ENCODE results near the gene AKR1E2. TPM values are rescaled to one million over a fixed set of nuclear protein-coding genes. Genes with fewer than 3 reads are reported as not detected.
A peak's percentile ranks its signal among the peaks of the same experiment; 100 is the strongest.

AKR1E2 gene
- total and polyA plus RNA-seq, 4 donors = 4.3 to 26.7 (median 9.1) TPM

DNA sequence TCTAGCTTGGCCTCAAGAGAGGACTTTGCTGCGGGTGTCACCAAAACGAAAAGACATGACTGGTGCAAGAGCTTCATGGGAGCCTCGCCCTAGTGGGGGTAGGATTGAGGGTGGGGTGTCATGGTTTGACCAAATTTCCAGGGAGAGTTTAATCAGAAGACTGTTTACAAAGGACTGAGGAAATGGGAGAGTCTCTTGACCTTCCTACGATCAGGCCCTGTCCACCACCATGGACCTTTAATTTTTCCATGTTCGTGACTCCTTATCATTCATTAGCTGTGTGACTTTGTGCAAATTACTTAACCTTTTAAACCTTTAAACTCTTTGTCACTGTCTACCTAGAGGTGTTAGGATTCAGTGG, 23.0 kb downstream of the AKR1E2 start:
- WGBS (ENCODE audit: insufficient coverage) = 89% methylated on average over 3 of the region's 5 CpGs
- H3K27me3 ChIP-seq (ENCODE audit: control insufficient read depth, insufficient read depth, low read length) = no peaks in the 10 kb centered on the region
- H3K9me3 ChIP-seq (ENCODE audit: control insufficient read depth, insufficient read depth, low read length) = no peaks in the 10 kb centered on the region
- H3K36me3 ChIP-seq (ENCODE audit: control insufficient read depth, insufficient read depth, low read length) = peaks cover 16% of the 10 kb centered on the region
- no peak for DNase-seq (ENCODE audit: low read depth in 4 of 6, low spot score in 6 of 6)
- H3K27ac ChIP-seq (ENCODE audit: low read depth, low read length) = no peak overlapping the region
- no peak overlapping the region for H3K4me3 ChIP-seq (ENCODE audit: low read depth, low read length)
- peaks cover 4% of the 10 kb centered on the region for H3K4me1 ChIP-seq (ENCODE audit: control insufficient read depth, insufficient read depth, low read length)

DNA sequence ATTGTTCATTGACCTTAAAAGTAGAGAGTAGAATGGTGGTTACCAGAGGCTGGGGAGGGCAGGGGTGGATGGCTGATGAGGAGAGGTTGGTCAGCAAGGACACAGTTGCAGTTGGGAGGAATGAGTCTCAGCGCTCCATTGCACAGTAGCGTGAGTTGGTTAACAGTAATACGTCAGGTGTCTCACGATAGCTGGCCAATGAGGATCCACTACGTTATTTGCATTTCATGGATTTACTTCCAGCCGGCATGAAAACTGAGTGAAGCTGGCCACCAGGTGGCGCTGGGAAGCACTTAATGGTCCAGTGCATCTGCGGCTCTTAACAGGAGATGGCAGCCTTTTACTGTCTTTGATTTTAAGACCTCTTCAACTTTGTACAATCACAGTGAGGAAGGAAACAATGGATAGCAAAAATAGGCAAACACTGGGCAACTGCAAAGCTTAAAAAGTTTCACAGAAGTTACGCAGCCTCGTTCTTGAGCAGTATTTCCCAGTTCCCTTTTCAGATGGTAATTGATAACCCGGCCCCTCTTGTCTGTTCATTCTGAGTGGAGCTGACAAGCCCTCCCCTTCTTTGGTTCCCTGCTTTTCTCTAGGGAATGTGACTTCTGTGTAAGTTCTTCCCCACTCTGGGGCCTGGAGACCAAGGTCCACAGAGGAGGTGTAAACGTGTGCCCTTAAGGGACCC, 23.7 kb downstream of the AKR1E2 start:
- Histone ChIP-seq H3K4me3 (ENCODE audit: low read depth, low read length) (no peak overlapping the region), H3K36me3 (ENCODE audit: control insufficient read depth, insufficient read depth, low read length) (peaks cover 15% of the 10 kb centered on the region)

DNA sequence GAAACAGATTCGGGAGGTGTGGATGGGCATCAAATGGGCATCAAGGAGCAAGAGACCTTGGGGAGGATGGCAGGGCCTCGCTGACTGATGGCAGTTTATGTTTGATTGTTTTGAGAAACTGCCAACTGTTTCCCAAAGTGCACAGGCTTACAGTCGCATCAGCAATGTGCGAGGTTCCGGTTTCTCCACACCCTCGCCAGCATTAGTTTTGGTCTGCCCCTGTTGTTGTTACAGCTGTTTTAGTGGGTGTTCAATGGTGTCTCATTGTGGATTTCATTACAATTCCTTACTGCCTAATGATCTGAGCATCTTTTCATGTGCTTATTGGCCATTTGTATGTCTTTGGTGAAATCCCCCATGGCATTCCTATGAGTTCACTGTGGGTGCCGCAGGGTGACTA, 24.4 kb downstream of the AKR1E2 start:
- Histone ChIP-seq H3K4me3 (ENCODE audit: low read depth, low read length) (no peak overlapping the region), H3K9me3 (ENCODE audit: control insufficient read depth, insufficient read depth, low read length) (no peaks in the 10 kb centered on the region), H3K36me3 (ENCODE audit: control insufficient read depth, insufficient read depth, low read length) (peaks cover 8% of the 10 kb centered on the region), H3K27me3 (ENCODE audit: control insufficient read depth, insufficient read depth, low read length) (no peaks in the 10 kb centered on the region), H3K4me1 (ENCODE audit: control insufficient read depth, insufficient read depth, low read length) (peaks cover 4% of the 10 kb centered on the region), H3K27ac (ENCODE audit: low read depth, low read length) (no peak overlapping the region)
- no peak for DNase-seq (ENCODE audit: low read depth in 4 of 6, low spot score in 6 of 6)
- 97% methylated on average over 3 of the region's 7 CpGs for WGBS (ENCODE audit: insufficient coverage)

More for the DNA sequence above, 23.7 kb downstream of the AKR1E2 start:
- no peak overlapping the region for H3K27ac ChIP-seq (ENCODE audit: low read depth, low read length)
- WGBS (ENCODE audit: insufficient coverage) = 5% methylated on average over 12 of the region's 12 CpGs
- peaks cover 4% of the 10 kb centered on the region for H3K4me1 ChIP-seq (ENCODE audit: control insufficient read depth, insufficient read depth, low read length)
- H3K27me3 ChIP-seq (ENCODE audit: control insufficient read depth, insufficient read depth, low read length) = no peaks in the 10 kb centered on the region
- H3K9me3 ChIP-seq (ENCODE audit: control insufficient read depth, insufficient read depth, low read length) = no peaks in the 10 kb centered on the region
- peak; percentile 75 to 98 (median 88) for DNase-seq (ENCODE audit: low read depth in 4 of 6, low spot score in 6 of 6)

DNA sequence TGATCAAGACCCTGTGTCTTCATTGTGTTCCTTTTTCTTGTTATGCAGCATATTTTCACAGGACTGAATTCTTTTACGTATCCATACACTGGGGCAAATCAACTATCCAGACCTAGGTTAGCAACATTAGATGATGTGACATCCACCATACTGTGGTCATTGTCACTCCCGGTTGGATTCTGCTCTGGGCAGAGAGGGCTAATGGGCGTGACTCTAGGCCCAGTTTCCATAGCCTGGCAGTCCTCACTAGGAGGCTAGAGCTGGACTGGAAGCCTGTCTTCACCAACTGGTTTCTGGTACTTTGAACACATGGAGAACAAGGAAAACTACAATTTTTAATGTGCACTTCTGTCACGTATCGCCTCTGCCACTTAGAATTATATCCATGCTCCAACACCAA, 25.2 kb downstream of the AKR1E2 start:
- Histone ChIP-seq H3K27me3 (ENCODE audit: control insufficient read depth, insufficient read depth, low read length) (no peaks in the 10 kb centered on the region), H3K4me3 (ENCODE audit: low read depth, low read length) (no peak overlapping the region), H3K36me3 (ENCODE audit: control insufficient read depth, insufficient read depth, low read length) (peaks cover under 1% of the 10 kb centered on the region), H3K9me3 (ENCODE audit: control insufficient read depth, insufficient read depth, low read length) (no peaks in the 10 kb centered on the region), H3K4me1 (ENCODE audit: control insufficient read depth, insufficient read depth, low read length) (peaks cover 4% of the 10 kb centered on the region), H3K27ac (ENCODE audit: low read depth, low read length) (no peak overlapping the region)
- 64% methylated on average over 2 of the region's 5 CpGs for WGBS (ENCODE audit: insufficient coverage)
- DNase-seq (ENCODE audit: low read depth in 4 of 6, low spot score in 6 of 6) = no peak

DNA sequence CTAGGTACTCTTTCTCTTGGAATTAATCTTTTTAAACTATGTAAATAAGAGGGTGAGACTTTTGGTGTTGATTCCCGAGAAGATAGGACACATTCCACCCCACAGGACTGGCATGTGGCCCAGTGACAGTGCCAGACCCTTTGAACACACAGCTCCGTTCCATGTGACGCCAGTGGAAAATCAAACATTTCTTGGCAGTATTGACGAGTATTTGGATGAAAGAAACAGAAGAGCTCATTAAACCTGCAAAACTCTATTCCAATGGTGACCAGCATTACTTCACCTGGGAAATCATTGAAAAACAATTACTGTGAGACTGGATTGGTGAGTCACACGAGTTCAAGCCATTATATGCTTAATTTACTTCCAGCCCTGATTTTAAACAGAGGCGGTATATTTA, 25.8 kb downstream of the AKR1E2 start:
- Histone ChIP-seq H3K27ac (ENCODE audit: low read depth, low read length) (no peak overlapping the region), H3K9me3 (ENCODE audit: control insufficient read depth, insufficient read depth, low read length) (no peaks in the 10 kb centered on the region), H3K4me3 (ENCODE audit: low read depth, low read length) (no peak overlapping the region), H3K27me3 (ENCODE audit: control insufficient read depth, insufficient read depth, low read length) (no peaks in the 10 kb centered on the region), H3K36me3 (ENCODE audit: control insufficient read depth, insufficient read depth, low read length) (no peaks in the 10 kb centered on the region), H3K4me1 (ENCODE audit: control insufficient read depth, insufficient read depth, low read length) (peaks cover 4% of the 10 kb centered on the region)
- DNase-seq (ENCODE audit: low read depth in 4 of 6, low spot score in 6 of 6) = peak in 2 of 6 donors; percentile 17 to 55
- WGBS (ENCODE audit: insufficient coverage) = 80% methylated on average over 1 of the region's 6 CpGs

DNA sequence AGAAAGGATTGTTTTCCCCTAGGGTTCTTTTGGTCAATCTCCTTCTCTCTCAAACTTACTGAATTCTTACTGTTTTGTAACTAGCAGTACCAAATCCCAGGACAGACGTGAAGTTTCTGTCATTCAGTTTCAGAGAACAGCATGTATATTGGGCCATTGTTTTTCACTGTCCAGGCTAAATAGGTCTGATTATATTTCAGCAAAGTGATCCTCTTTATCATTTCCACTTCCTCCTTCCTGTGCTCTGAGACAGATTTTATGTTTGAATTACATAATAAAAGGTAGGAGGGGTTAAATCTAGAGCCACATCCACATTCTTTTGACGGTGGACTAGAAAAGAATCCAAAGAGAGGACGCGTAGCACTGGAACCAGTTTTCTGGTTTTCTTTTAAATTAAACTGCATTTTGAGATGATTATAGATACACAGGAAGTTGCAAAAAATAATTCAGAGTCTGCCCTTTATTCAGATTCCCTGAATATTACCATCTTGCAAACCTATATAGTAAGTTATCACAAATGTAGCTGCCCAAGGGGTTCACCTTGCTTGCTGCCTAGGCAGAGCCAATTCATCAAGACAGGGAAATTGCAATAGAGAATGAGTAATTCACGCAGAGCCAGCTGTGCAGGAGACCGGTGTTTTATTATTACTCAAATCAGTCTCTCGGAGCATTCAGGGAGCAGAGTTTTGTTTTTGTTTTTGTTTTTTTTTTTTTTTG, 40.1 kb downstream of the AKR1E2 start:
- no CpG with 5 or more reads among the region's 7 CpGs for WGBS (ENCODE audit: insufficient coverage)
- no peaks in the 10 kb centered on the region for H3K36me3 ChIP-seq (ENCODE audit: control insufficient read depth, insufficient read depth, low read length)
- no peak overlapping the region for H3K4me3 ChIP-seq (ENCODE audit: low read depth, low read length)
- H3K27ac ChIP-seq (ENCODE audit: low read depth, low read length) = no peak overlapping the region
- no peaks in the 10 kb centered on the region for H3K27me3 ChIP-seq (ENCODE audit: control insufficient read depth, insufficient read depth, low read length)
- no peak for DNase-seq (ENCODE audit: low read depth in 4 of 6, low spot score in 6 of 6)
- no peaks in the 10 kb centered on the region for H3K4me1 ChIP-seq (ENCODE audit: control insufficient read depth, insufficient read depth, low read length)
- no peaks in the 10 kb centered on the region for H3K9me3 ChIP-seq (ENCODE audit: control insufficient read depth, insufficient read depth, low read length)

DNA sequence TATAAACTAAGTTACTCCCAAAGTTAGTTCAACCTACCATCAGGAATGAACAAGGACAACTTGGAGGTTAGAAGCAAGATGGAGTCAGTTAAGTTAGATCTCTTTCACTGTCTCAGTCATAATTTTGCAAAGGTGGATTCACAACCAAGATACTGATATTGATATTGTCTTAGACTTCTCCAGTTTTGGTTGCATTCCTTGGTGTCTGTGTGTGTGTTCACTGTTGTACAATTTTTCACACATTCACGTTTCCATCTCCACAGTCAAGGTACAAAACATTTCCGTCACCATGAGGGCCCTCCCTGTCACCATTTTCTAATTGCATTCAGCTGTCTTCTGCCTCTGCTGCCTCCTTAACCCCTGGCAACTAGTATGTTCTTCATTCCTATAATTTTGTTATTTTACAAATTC, 41.1 kb downstream of the AKR1E2 start:
- Histone ChIP-seq H3K4me1 (ENCODE audit: control insufficient read depth, insufficient read depth, low read length) (no peaks in the 10 kb centered on the region), H3K36me3 (ENCODE audit: control insufficient read depth, insufficient read depth, low read length) (no peaks in the 10 kb centered on the region), H3K27ac (ENCODE audit: low read depth, low read length) (no peak overlapping the region), H3K9me3 (ENCODE audit: control insufficient read depth, insufficient read depth, low read length) (no peaks in the 10 kb centered on the region), H3K4me3 (ENCODE audit: low read depth, low read length) (no peak overlapping the region), H3K27me3 (ENCODE audit: control insufficient read depth, insufficient read depth, low read length) (no peaks in the 10 kb centered on the region)
- no peak for DNase-seq (ENCODE audit: low read depth in 4 of 6, low spot score in 6 of 6)
- WGBS (ENCODE audit: insufficient coverage) = 82% methylated on average over 2 of the region's 2 CpGs

DNA sequence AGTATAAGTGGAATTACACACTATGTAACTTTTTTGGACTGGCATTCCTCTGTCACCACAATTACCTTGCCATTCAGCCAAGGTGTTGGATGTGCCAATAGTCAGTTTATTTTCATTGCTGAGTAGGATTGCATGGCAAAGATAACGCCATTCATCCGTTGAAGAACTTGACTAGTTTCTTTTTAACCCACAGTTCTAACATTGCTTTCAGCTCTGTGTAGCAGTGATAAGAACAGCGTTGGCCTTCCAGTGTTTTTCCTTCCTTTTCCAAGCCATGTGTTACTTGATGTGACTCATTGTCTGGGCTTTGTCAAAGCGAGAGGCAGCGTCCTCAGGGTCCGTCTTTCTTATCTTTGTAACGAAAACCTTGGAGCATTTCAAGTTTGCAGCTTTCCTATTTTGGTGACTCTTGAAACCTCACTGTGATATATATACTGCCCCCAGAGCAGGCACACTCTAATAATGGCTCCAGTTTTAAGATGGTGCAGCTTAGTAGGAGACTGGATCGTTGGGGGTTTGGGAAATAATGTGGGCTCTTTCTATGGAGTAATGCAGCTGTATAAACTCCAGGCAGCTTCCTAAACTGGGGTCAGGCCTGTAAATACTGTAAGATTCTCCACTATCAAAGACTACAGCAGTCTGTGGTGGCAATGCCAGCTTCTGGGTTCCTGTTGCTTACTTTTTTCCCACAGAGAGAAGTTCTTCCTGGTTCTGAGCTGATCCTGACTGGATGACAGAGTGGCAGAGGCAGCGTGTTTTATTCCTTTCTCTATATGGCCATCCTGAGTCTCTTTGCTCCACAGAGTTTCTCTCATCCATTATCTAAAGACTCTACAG, 41.7 kb downstream of the AKR1E2 start:
- Histone ChIP-seq H3K27ac (ENCODE audit: low read depth, low read length) (no peak overlapping the region), H3K27me3 (ENCODE audit: control insufficient read depth, insufficient read depth, low read length) (no peaks in the 10 kb centered on the region), H3K9me3 (ENCODE audit: control insufficient read depth, insufficient read depth, low read length) (no peaks in the 10 kb centered on the region), H3K4me1 (ENCODE audit: control insufficient read depth, insufficient read depth, low read length) (no peaks in the 10 kb centered on the region), H3K36me3 (ENCODE audit: control insufficient read depth, insufficient read depth, low read length) (no peaks in the 10 kb centered on the region), H3K4me3 (ENCODE audit: low read depth, low read length) (no peak overlapping the region)
- WGBS (ENCODE audit: insufficient coverage) = 97% methylated on average over 7 of the region's 9 CpGs
- DNase-seq (ENCODE audit: low read depth in 4 of 6, low spot score in 6 of 6) = no peak

DNA sequence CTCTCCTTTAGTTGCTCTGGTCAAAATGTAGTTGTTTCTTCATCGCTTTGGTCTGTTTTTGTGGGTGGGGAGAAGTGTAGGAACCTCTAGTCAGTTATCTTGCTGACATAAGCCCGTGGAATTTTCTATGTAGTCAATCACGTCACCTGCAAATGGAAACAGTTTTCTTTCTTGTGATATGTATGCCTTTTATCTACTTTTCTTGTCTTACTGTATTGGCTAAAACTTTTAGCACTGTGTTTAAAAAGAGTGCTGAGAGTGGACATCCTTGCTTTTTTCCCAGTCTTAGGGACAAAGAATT, 42.3 kb downstream of the AKR1E2 start:
- Histone ChIP-seq H3K4me1 (ENCODE audit: control insufficient read depth, insufficient read depth, low read length) (no peaks in the 10 kb centered on the region), H3K9me3 (ENCODE audit: control insufficient read depth, insufficient read depth, low read length) (no peaks in the 10 kb centered on the region), H3K4me3 (ENCODE audit: low read depth, low read length) (no peak overlapping the region), H3K27me3 (ENCODE audit: control insufficient read depth, insufficient read depth, low read length) (no peaks in the 10 kb centered on the region), H3K36me3 (ENCODE audit: control insufficient read depth, insufficient read depth, low read length) (no peaks in the 10 kb centered on the region), H3K27ac (ENCODE audit: low read depth, low read length) (no peak overlapping the region)
- no CpG with 5 or more reads among the region's 3 CpGs for WGBS (ENCODE audit: insufficient coverage)
- no peak for DNase-seq (ENCODE audit: low read depth in 4 of 6, low spot score in 6 of 6)

Measured in spinal cord (tissue), 10 donors.